ENCODE data around the gene PRMT5. TPM values are rescaled to one million over a fixed set of nuclear protein-coding genes. Genes with fewer than 3 reads are reported as not detected.

Gene PRMT5
- total and polyA plus RNA-seq, 2 donors (not counting 3 experiments of a cell fraction or from before 2014, with no cell fraction given): 73.1 to 197 TPM

GRCh38 chr14:22976620-22977433 is 47.7 kb upstream of the PRMT5 start:
- Histone ChIP-seq H3K36me3 (ENCODE audit: control insufficient read depth in 2 of 2, extremely low read depth in 1 of 2, insufficient read depth in 2 of 2, low read length in 2 of 2) (peaks cover 23 to 29% of the 10 kb centered on the region in 2 experiments), H3K9me3 (replicated peaks; ENCODE audit: control insufficient read depth, insufficient read depth, low read length) (no peaks in the 10 kb centered on the region), H3K9me1 (replicated peaks; ENCODE audit: control insufficient read depth, extremely low read depth, insufficient read depth, low read length) (no peaks in the 10 kb centered on the region), H3K4me3 (replicated peaks in 1 of 3; ENCODE audit: insufficient read depth in 1 of 3, low read depth in 1 of 3, low read length in 3 of 3) (peak overlapping the region in 1 of 3 experiments; percentile 4), H3K27ac (ENCODE audit: insufficient read depth, low read depth, low read length) (peak overlapping the region; percentile 80), H4K20me1 (replicated peaks; ENCODE audit: control insufficient read depth, extremely low read depth, insufficient read depth, low read length) (no peaks in the 10 kb centered on the region), H3K4me2 (ENCODE audit: insufficient read depth, low read length) (peak overlapping the region; percentile 57), H3K9ac (replicated peaks; ENCODE audit: extremely low read depth, insufficient read depth, low read length) (peak overlapping the region; percentile 69), H3K4me1 (ENCODE audit: control insufficient read depth, extremely low read depth, insufficient read depth, low read length) (peaks cover 50% of the 10 kb centered on the region), H3K79me2 (ENCODE audit: control insufficient read depth, insufficient read depth, low read length) (peaks cover 41% of the 10 kb centered on the region), H2AFZ (ENCODE audit: low read depth, low read length) (no peak overlapping the region), H3K27me3 (ENCODE audit: control insufficient read depth in 2 of 2, insufficient read depth in 2 of 2, low read length in 2 of 2) (no peaks in the 10 kb centered on the region)
- no TSS peak for BruUV-seq (replicated peaks)
- ChIA-PET POLR2A (interaction anchor here (0.5 to 1.5 kb wide), 3 partner anchors 9 to 405 kb away, joined by 3 to 9 read pairs (median 5); partner anchors contain the start of gene PRMT5), CTCF (interaction anchor here (1.0 to 3.0 kb wide), 8 partner anchors 10 to 104 kb away, joined by 3 to 39 read pairs (median 7); partner anchors contain the start of genes CDH24 and PRMT5)
- dilution Hi-C loops (cut with MboI; ENCODE audit: extremely low pct_ligation_motif_present, low sequenced_read_pairs) (no loop called here), intact Hi-C loops (cut with micrococcal nuclease) (loop anchor here (2.0 kb wide), 1 partner anchor 20 kb away; the partner anchor contains the start of gene HAUS4)
- TF ChIP-seq POLR2AphosphoS5 (IDR thresholded peaks at IDR 0.05; ENCODE audit: insufficient read depth, low read depth, low read length) (peak; percentile 14), POLR2A (IDR thresholded peaks at IDR 0.05; ENCODE audit: low read depth, low read length) (no peak), GATA2 (IDR thresholded peaks at IDR 0.05; ENCODE audit: insufficient read depth, insufficient read length, low read depth, low read length) (no peak)
- DNase-seq (ENCODE audit: low read depth, low spot score) (peak; percentile 62), FAIRE-seq (peak; percentile 82)

GRCh38 chr14:22974530-22975313 is 45.5 kb upstream of the PRMT5 start:
- Histone ChIP-seq H3K4me2 (ENCODE audit: insufficient read depth, low read length) (no peak overlapping the region), H3K9me3 (replicated peaks; ENCODE audit: control insufficient read depth, insufficient read depth, low read length) (no peaks in the 10 kb centered on the region), H3K4me3 (replicated peaks in 1 of 3; ENCODE audit: insufficient read depth in 1 of 3, low read depth in 1 of 3, low read length in 3 of 3) (no peak overlapping the region), H3K27ac (ENCODE audit: insufficient read depth, low read depth, low read length) (peak overlapping the region; percentile 13), H3K79me2 (ENCODE audit: control insufficient read depth, insufficient read depth, low read length) (peaks cover 22% of the 10 kb centered on the region), H3K27me3 (ENCODE audit: control insufficient read depth in 2 of 2, insufficient read depth in 2 of 2, low read length in 2 of 2) (no peaks in the 10 kb centered on the region), H3K36me3 (ENCODE audit: control insufficient read depth in 2 of 2, extremely low read depth in 1 of 2, insufficient read depth in 2 of 2, low read length in 2 of 2) (peaks cover 26 to 29% of the 10 kb centered on the region in 2 experiments), H3K9ac (replicated peaks; ENCODE audit: extremely low read depth, insufficient read depth, low read length) (no peak overlapping the region), H4K20me1 (replicated peaks; ENCODE audit: control insufficient read depth, extremely low read depth, insufficient read depth, low read length) (no peaks in the 10 kb centered on the region), H2AFZ (ENCODE audit: low read depth, low read length) (no peak overlapping the region), H3K9me1 (replicated peaks; ENCODE audit: control insufficient read depth, extremely low read depth, insufficient read depth, low read length) (no peaks in the 10 kb centered on the region), H3K4me1 (ENCODE audit: control insufficient read depth, extremely low read depth, insufficient read depth, low read length) (peaks cover 44% of the 10 kb centered on the region)
- dilution Hi-C loops (cut with MboI; ENCODE audit: extremely low pct_ligation_motif_present, low sequenced_read_pairs): no loop called here
- ChIA-PET CTCF (interaction anchor here (1.1 to 8.7 kb wide), 4 partner anchors 7 to 19 kb away, joined by 3 to 125 read pairs (median 28); partner anchors contain the start of genes AJUBA and HAUS4), POLR2A (no interaction called here)
- BruUV-seq (replicated peaks): no TSS peak
- FAIRE-seq (peak; percentile 21), DNase-seq (ENCODE audit: low read depth, low spot score) (no peak)
- TF ChIP-seq MYC (IDR thresholded peaks at IDR 0.05; ENCODE audit: low read depth, low read length) (no peak), EZH2 (IDR thresholded peaks at IDR 0.05; ENCODE audit: borderline replicate concordance, low read depth, low read length, severe bottlenecking) (no peak)
- intact Hi-C loops (cut with micrococcal nuclease): no loop called here

Data from endothelial cell of umbilical vein (primary cell).